WTC11 (cell line): Measurements from ENCODE around the gene PPM1D. TPM values are rescaled to one million over a fixed set of nuclear protein-coding genes. Genes with fewer than 3 reads are reported as not detected.

Experiments used
- ATAC-seq: fragments of 200-7000 bp; cut with Tn5 transposase; 2 replicates; pipeline ENCODE4 v1.10.0; 2021; ENCODE audit warnings: mild to moderate bottlenecking, moderate library complexity
- CTCF ChIA-PET: fragments of 300-600 bp; sonication (Branson Sonifier 250); formaldehyde crosslinking; loops from one replicate; lab custom pipeline; 2021; ENCODE audit warnings: antibody characterized with exemption; lab: Charles Lee
- POLR2A ChIA-PET: fragments of 350-600 bp; sonication (Branson Sonifier 250); formaldehyde crosslinking; loops from one replicate; lab custom pipeline; 2021; ENCODE audit warnings: antibody characterized with exemption; lab: Charles Lee
- DNase-seq: peaks from one replicate; pipeline ENCODE4 v3.0.0; 2021; ENCODE audit warnings: low spot score
- H3K27ac Mint-ChIP-seq: 2 replicates; pipeline ENCODE4 v1.8.0; 2021; ENCODE audit warnings: mixed read lengths
- H3K27me3 Mint-ChIP-seq: 2 replicates; pipeline ENCODE4 v1.8.0; 2021; ENCODE audit warnings: low read depth, mild to moderate bottlenecking, moderate library complexity, mixed read lengths
- H3K36me3 Mint-ChIP-seq: 2 replicates; pipeline ENCODE4 v1.8.0; 2021; ENCODE audit warnings: mixed read lengths
- H3K4me1 Mint-ChIP-seq: 2 replicates; pipeline ENCODE4 v1.8.0; 2022; ENCODE audit warnings: mixed read lengths
- H3K4me3 Mint-ChIP-seq: 2 replicates; pipeline ENCODE4 v1.8.0; 2021; ENCODE audit warnings: mild to moderate bottlenecking, moderate library complexity, mixed read lengths
- H3K9me3 Mint-ChIP-seq: 2 replicates; pipeline ENCODE4 v1.8.0; 2021; ENCODE audit warnings: mixed read lengths
- AFF4 ChIP-seq: sonication (generic); formaldehyde crosslinking; IDR thresholded peaks from 2 replicates; pipeline ENCODE4 v1.8.1; 2023; ENCODE audit warnings: mild to moderate bottlenecking, missing genetic modification reagents, borderline replicate concordance
- ARID4B ChIP-seq: sonication (generic); formaldehyde crosslinking; IDR thresholded peaks from 2 replicates; pipeline ENCODE4 v1.8.0; 2023; ENCODE audit warnings: missing genetic modification reagents, mild to moderate bottlenecking, borderline replicate concordance
- CREB1 ChIP-seq: sonication (generic); formaldehyde crosslinking; IDR thresholded peaks from 2 replicates; pipeline ENCODE4 v1.8.0; 2023; ENCODE audit warnings: mild to moderate bottlenecking, missing genetic modification reagents
- E2F1 ChIP-seq: sonication (generic); formaldehyde crosslinking; IDR thresholded peaks from 2 replicates; pipeline ENCODE4 v1.8.0; 2022; ENCODE audit warnings: mild to moderate bottlenecking, missing genetic modification reagents
- ESRRA ChIP-seq: sonication (generic); formaldehyde crosslinking; IDR thresholded peaks from 2 replicates; pipeline ENCODE4 v1.8.1; 2022; ENCODE audit warnings: mild to moderate bottlenecking, missing genetic modification reagents, borderline replicate concordance
- FOXK1 ChIP-seq: sonication (generic); formaldehyde crosslinking; IDR thresholded peaks from 2 replicates; pipeline ENCODE4 v1.8.0; 2022; ENCODE audit warnings: mild to moderate bottlenecking, moderate library complexity, missing genetic modification reagents
- FOXP4 ChIP-seq: sonication (generic); formaldehyde crosslinking; IDR thresholded peaks from 2 replicates; pipeline ENCODE4 v1.8.0; 2022; ENCODE audit warnings: mild to moderate bottlenecking, missing genetic modification reagents
- IRF2 ChIP-seq: sonication (generic); formaldehyde crosslinking; IDR thresholded peaks from 2 replicates; pipeline ENCODE4 v1.8.0; 2022; ENCODE audit warnings: low read depth, missing genetic modification reagents, borderline replicate concordance
- KAT7 ChIP-seq: sonication (generic); formaldehyde crosslinking; IDR thresholded peaks from 2 replicates; pipeline ENCODE4 v1.8.1; 2023; ENCODE audit warnings: missing genetic modification reagents, mild to moderate bottlenecking, borderline replicate concordance
- MLX ChIP-seq: sonication (generic); formaldehyde crosslinking; IDR thresholded peaks from 2 replicates; pipeline ENCODE4 v1.8.1; 2023; ENCODE audit warnings: mild to moderate bottlenecking, missing genetic modification reagents, moderate library complexity
- MXD4 ChIP-seq: fragments of 250-450 bp; sonication (Bioruptor Pico); IDR thresholded peaks from 2 replicates; pipeline ENCODE4 v1.8.0; 2021; ENCODE audit warnings: mild to moderate bottlenecking, moderate library complexity, borderline replicate concordance
- NR1H2 ChIP-seq: sonication (generic); formaldehyde crosslinking; IDR thresholded peaks from 2 replicates; pipeline ENCODE4 v1.9.0; 2021; ENCODE audit warnings: mild to moderate bottlenecking, moderate library complexity, missing genetic modification reagents
- PRRX2 ChIP-seq: fragments of 250-450 bp; sonication (Bioruptor Pico); IDR thresholded peaks from 2 replicates; pipeline ENCODE4 v1.8.0; 2021; ENCODE audit warnings: mild to moderate bottlenecking
- RORB ChIP-seq: fragments of 250-450 bp; sonication (Bioruptor Pico); IDR thresholded peaks from 2 replicates; pipeline ENCODE4 v1.9.0; 2021; ENCODE audit warnings: mild to moderate bottlenecking
- STAT6 ChIP-seq: sonication (generic); formaldehyde crosslinking; conservative IDR thresholded peaks from 2 replicates; pipeline ENCODE4 v1.8.1; 2023; ENCODE audit warnings: mild to moderate bottlenecking, low read depth, missing genetic modification reagents, moderate library complexity
- TP53 ChIP-seq: sonication (generic); formaldehyde crosslinking; IDR thresholded peaks from 2 replicates; pipeline ENCODE4 v1.8.1; 2023; ENCODE audit warnings: mild to moderate bottlenecking, missing genetic modification reagents
- USF1 ChIP-seq: sonication (generic); formaldehyde crosslinking; IDR thresholded peaks from 2 replicates; pipeline ENCODE4 v1.8.0; 2022; ENCODE audit warnings: mild to moderate bottlenecking, missing genetic modification reagents
- ZMAT4 ChIP-seq: fragments of 250-450 bp; sonication (Bioruptor Pico); IDR thresholded peaks from 2 replicates; pipeline ENCODE4 v1.9.0; 2021; ENCODE audit warnings: mild to moderate bottlenecking
- ZNF138 ChIP-seq: sonication (generic); formaldehyde crosslinking; conservative IDR thresholded peaks from 2 replicates; pipeline ENCODE4 v1.8.1; 2022; ENCODE audit warnings: mild to moderate bottlenecking, moderate library complexity, missing genetic modification reagents
- ZNF396 ChIP-seq: fragments of 250-450 bp; sonication (Bioruptor Pico); IDR thresholded peaks from 2 replicates; pipeline ENCODE4 v1.8.0; 2021; ENCODE audit warnings: mild to moderate bottlenecking, moderate library complexity, borderline replicate concordance
- total RNA-seq: library from RNA; stranded (reverse); gene quantifications from 3 replicates; pipeline ENCODE4 v1.2.3, GENCODE V29; 2021

The PPM1D gene
- total RNA-seq, 1 experiment from 2014 or later = 20.4 TPM

GRCh38 chr17:60562421-60562820 lies 37.6 kb upstream of the PPM1D start:
- ATAC-seq (no peak), DNase-seq (no peak)
- Mint-ChIP-seq H3K4me1 (no peaks in the 10 kb centered on the region), H3K4me3 (no peak overlapping the region), H3K27me3 (no peaks in the 10 kb centered on the region; the same call in 1 of the 2 replicates), H3K9me3 (peaks cover 17% of the 10 kb centered on the region), H3K36me3 (peaks cover 10% of the 10 kb centered on the region), H3K27ac (no peak overlapping the region)
- no peak for TF ChIP-seq FOXK1
- TF ChIP-seq ARID4B (CRISPR knock-in tag) = no peak
- no peak for TF ChIP-seq RORB (CRISPR knock-in tag)
- no peak for TF ChIP-seq NR1H2 (CRISPR knock-in tag)
- no peak for TF ChIP-seq PRRX2 (CRISPR knock-in tag)
- no peak for TF ChIP-seq MXD4 (CRISPR knock-in tag)
- no peak for TF ChIP-seq MLX
- TF ChIP-seq KAT7 (CRISPR knock-in tag) = no peak
- no peak for TF ChIP-seq IRF2
- no peak for TF ChIP-seq E2F1 (CRISPR knock-in tag)
- TF ChIP-seq CREB1 (CRISPR knock-in tag) = no peak
- TF ChIP-seq FOXP4 (CRISPR knock-in tag) = no peak
- TF ChIP-seq ZNF138 (CRISPR knock-in tag) = no peak
- TF ChIP-seq STAT6 (CRISPR knock-in tag) = no peak
- TF ChIP-seq AFF4 (CRISPR knock-in tag) = no peak
- no peak for TF ChIP-seq ZMAT4 (CRISPR knock-in tag)
- TF ChIP-seq USF1 (CRISPR knock-in tag) = no peak
- TF ChIP-seq ZNF396 (CRISPR knock-in tag) = no peak
- no peak for TF ChIP-seq ESRRA
- no peak for TF ChIP-seq TP53
- POLR2A ChIA-PET = no interaction called here
- CTCF ChIA-PET = interaction anchor here (0.9 kb wide), 1 partner anchor 7 kb away, joined by 3 read pairs; no protein-coding TSS in a partner anchor
